WTC11 (cell line): Measurements from ENCODE around the gene TMEM196.

Experiments
- TF ChIP-seq, protein P1 (sequence below): fragments of 200-600 bp; IDR thresholded peaks from 2 replicates; pipeline ENCODE4 v1.8.0; 2022; ENCODE audit warnings: antibody characterized with exemption
- TF ChIP-seq, protein P2 (sequence below): sonication (generic); formaldehyde crosslinking; conservative IDR thresholded peaks from 2 replicates; pipeline ENCODE4 v1.8.1; 2023; ENCODE audit warnings: mild to moderate bottlenecking, low read depth, missing genetic modification reagents, moderate library complexity

DNA sequence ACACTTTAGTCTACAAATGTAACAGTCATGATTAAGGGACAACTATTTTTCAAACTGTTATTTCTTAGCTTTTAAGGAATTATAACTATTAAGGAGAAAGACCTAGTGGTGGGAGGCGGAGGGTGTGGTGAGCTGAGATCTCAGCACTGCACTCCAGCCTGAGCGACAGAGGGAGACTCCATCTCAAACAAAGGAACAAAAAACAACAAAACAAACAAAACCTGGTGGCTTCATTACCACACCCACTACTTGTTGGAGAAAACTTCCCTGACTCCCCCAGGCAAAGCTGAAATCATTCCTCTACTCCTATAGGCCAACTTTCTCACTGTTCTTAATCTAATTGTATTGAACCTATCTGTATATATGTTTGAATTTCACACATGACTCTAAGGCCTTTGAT lies 67.8 kb downstream of the TMEM196 start:
- TF ChIP-seq, protein P1, sequence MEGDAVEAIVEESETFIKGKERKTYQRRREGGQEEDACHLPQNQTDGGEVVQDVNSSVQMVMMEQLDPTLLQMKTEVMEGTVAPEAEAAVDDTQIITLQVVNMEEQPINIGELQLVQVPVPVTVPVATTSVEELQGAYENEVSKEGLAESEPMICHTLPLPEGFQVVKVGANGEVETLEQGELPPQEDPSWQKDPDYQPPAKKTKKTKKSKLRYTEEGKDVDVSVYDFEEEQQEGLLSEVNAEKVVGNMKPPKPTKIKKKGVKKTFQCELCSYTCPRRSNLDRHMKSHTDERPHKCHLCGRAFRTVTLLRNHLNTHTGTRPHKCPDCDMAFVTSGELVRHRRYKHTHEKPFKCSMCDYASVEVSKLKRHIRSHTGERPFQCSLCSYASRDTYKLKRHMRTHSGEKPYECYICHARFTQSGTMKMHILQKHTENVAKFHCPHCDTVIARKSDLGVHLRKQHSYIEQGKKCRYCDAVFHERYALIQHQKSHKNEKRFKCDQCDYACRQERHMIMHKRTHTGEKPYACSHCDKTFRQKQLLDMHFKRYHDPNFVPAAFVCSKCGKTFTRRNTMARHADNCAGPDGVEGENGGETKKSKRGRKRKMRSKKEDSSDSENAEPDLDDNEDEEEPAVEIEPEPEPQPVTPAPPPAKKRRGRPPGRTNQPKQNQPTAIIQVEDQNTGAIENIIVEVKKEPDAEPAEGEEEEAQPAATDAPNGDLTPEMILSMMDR = no peak
- TF ChIP-seq, protein P2, sequence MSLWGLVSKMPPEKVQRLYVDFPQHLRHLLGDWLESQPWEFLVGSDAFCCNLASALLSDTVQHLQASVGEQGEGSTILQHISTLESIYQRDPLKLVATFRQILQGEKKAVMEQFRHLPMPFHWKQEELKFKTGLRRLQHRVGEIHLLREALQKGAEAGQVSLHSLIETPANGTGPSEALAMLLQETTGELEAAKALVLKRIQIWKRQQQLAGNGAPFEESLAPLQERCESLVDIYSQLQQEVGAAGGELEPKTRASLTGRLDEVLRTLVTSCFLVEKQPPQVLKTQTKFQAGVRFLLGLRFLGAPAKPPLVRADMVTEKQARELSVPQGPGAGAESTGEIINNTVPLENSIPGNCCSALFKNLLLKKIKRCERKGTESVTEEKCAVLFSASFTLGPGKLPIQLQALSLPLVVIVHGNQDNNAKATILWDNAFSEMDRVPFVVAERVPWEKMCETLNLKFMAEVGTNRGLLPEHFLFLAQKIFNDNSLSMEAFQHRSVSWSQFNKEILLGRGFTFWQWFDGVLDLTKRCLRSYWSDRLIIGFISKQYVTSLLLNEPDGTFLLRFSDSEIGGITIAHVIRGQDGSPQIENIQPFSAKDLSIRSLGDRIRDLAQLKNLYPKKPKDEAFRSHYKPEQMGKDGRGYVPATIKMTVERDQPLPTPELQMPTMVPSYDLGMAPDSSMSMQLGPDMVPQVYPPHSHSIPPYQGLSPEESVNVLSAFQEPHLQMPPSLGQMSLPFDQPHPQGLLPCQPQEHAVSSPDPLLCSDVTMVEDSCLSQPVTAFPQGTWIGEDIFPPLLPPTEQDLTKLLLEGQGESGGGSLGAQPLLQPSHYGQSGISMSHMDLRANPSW = no peak
